ENCODE measurements around the gene ADARB2. TPM values are rescaled to one million over a fixed set of nuclear protein-coding genes. Genes with fewer than 3 reads are reported as not detected.

The ADARB2 gene
- total and polyA plus RNA-seq, 10 of the 15 experiments (the other 5 are each of a cell fraction or from before 2014, with no cell fraction given) = 0.02 to 4.1 (median 0.76) TPM

DNA sequence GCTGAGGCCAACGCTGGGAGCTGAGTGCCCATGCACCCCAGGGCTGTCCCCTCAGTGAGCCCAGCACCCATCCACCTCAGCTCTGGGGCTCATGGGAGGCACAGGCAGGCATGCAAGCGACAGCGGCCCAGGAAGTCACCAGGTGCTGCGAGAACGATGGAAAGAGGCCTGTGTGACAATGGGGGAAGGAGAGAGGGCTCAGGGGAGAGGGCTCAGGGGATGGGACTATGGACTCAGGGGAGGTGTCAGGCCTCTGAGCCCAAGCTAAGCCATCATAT, 388.6 kb downstream of the ADARB2 start:
- H3K4me2 ChIP-seq (ENCODE audit: control insufficient read depth, insufficient read depth) = no peak overlapping the region
- in situ Hi-C loops (cut with MboI) = no loop called here
- no peak for FAIRE-seq
- H3K9ac ChIP-seq (ENCODE audit: control insufficient read depth, insufficient read depth, low read length) = no peak overlapping the region
- ATAC-seq = no peak
- no peaks in the 10 kb centered on the region for H3K36me3 ChIP-seq (ENCODE audit: control insufficient read depth in 2 of 2, insufficient read depth in 2 of 2, low read length in 1 of 2)
- H3K27ac ChIP-seq (ENCODE audit: control insufficient read depth, insufficient read depth) = no peak overlapping the region
- ChIA-PET CTCF (no interaction called here), RAD21 (ENCODE audit: unreplicated experiment) (no interaction called here), POLR2A (no interaction called here), SMC1A (ENCODE audit: uncharacterized antibody, unreplicated experiment) (no interaction called here)
- BruUV-seq (replicated peaks) = no TSS peak
- 42% methylated on average over 5 of the region's 5 CpGs for WGBS (ENCODE audit: insufficient coverage, insufficient replicate concordance, low lambda C conversion rate, missing lambda C conversion rate)
- no peak for DNase-seq (ENCODE audit: low read depth, low spot score)
- no peak for TF ChIP-seq IKZF1 (conservative IDR thresholded peaks at IDR 0.05)
- TF ChIP-seq HDAC6 (IDR thresholded peaks at IDR 0.05; ENCODE audit: unreplicated experiment) = no peak
- TF ChIP-seq, protein P1, sequence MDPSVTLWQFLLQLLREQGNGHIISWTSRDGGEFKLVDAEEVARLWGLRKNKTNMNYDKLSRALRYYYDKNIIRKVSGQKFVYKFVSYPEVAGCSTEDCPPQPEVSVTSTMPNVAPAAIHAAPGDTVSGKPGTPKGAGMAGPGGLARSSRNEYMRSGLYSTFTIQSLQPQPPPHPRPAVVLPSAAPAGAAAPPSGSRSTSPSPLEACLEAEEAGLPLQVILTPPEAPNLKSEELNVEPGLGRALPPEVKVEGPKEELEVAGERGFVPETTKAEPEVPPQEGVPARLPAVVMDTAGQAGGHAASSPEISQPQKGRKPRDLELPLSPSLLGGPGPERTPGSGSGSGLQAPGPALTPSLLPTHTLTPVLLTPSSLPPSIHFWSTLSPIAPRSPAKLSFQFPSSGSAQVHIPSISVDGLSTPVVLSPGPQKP (IDR thresholded peaks at IDR 0.05; ENCODE audit: low read depth, low read length) = no peak
- TF ChIP-seq, protein P2, sequence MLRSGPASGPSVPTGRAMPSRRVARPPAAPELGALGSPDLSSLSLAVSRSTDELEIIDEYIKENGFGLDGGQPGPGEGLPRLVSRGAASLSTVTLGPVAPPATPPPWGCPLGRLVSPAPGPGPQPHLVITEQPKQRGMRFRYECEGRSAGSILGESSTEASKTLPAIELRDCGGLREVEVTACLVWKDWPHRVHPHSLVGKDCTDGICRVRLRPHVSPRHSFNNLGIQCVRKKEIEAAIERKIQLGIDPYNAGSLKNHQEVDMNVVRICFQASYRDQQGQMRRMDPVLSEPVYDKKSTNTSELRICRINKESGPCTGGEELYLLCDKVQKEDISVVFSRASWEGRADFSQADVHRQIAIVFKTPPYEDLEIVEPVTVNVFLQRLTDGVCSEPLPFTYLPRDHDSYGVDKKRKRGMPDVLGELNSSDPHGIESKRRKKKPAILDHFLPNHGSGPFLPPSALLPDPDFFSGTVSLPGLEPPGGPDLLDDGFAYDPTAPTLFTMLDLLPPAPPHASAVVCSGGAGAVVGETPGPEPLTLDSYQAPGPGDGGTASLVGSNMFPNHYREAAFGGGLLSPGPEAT (IDR thresholded peaks at IDR 0.05; ENCODE audit: low read depth) = no peak
- TF ChIP-seq MTA2 (IDR thresholded peaks at IDR 0.05; ENCODE audit: low read depth) = no peak
- no peaks in the 10 kb centered on the region; a peak in 1 of 4 replicates for H3K27me3 ChIP-seq (replicated peaks in 1 of 2; ENCODE audit: control insufficient read depth in 2 of 2, insufficient read depth in 2 of 2, low read length in 1 of 2)
- H4K20me1 ChIP-seq (ENCODE audit: control insufficient read depth, insufficient read depth) = no peaks in the 10 kb centered on the region
- H3K4me1 ChIP-seq (ENCODE audit: control insufficient read depth, insufficient read depth, low read length) = no peaks in the 10 kb centered on the region
- no peaks in the 10 kb centered on the region; the same call in 2 of the 3 replicates for H3K9me3 ChIP-seq (replicated peaks; ENCODE audit: control insufficient read depth, insufficient read depth, low read length)
- no peak overlapping the region for H3K4me3 ChIP-seq
- H3K79me2 ChIP-seq (ENCODE audit: control insufficient read depth, insufficient read depth, low read length) = no peaks in the 10 kb centered on the region
- H2AFZ ChIP-seq (ENCODE audit: control insufficient read depth, low read depth, low read length) = no peak overlapping the region
- intact Hi-C loops (cut with micrococcal nuclease; ENCODE audit: unreplicated experiment) = no loop called here

Measured in GM12878 (cell line).